ENCODE results near the gene DRAM2. TPM values are rescaled to one million over a fixed set of nuclear protein-coding genes. Genes with fewer than 3 reads are reported as not detected.

Gene DRAM2
- total RNA-seq, 1 experiment from 2014 or later: 34.4 TPM

- H4K5ac ChIP-seq (ENCODE audit: insufficient read length, low read depth, low read length): no peak overlapping the region
- H3K4me2 ChIP-seq (ENCODE audit: insufficient read depth, insufficient read length, low read length): no peak overlapping the region
- no peak overlapping the region for H2BK120ac ChIP-seq (ENCODE audit: low read depth, low read length, poor library complexity, severe bottlenecking)
- no peak overlapping the region for H2AFZ ChIP-seq (ENCODE audit: low read length)
- H3K9me3 ChIP-seq (ENCODE audit: control insufficient read depth, low read depth, low read length): peaks cover 8% of the 10 kb centered on the region
- Mint-ChIP-seq H3K27ac (no peak overlapping the region), H3K4me1 (peaks cover 0 to 5% of the 10 kb centered on the region in 2 experiments; a peak in 2 of 4 replicates), H3K36me3 (ENCODE audit: insufficient read depth in 1 of 3, low read depth in 3 of 3) (peaks cover 4 to 10% (median 8%) of the 10 kb centered on the region in 3 experiments; a peak in 6 of 7 replicates), H3K9me3 (peaks cover 86 to 91% of the 10 kb centered on the region in 2 experiments), H3K4me3 (no peak overlapping the region), H3K27me3 (ENCODE audit: low read depth) (peaks cover 1% of the 10 kb centered on the region; the same call in 1 of the 2 replicates)
- H2BK20ac ChIP-seq (ENCODE audit: low read depth, low read length, poor library complexity, severe bottlenecking): no peak overlapping the region
- no peak overlapping the region for H3T11ph ChIP-seq (ENCODE audit: low read length)
- no peak overlapping the region for H3K56ac ChIP-seq (ENCODE audit: insufficient read length, low read depth, low read length)
- no peak overlapping the region for H3K9ac ChIP-seq (ENCODE audit: extremely low read depth, insufficient read length, low read length)
- H3K18ac ChIP-seq (ENCODE audit: insufficient read length, low read depth, low read length): no peak overlapping the region
- H3K79me2 ChIP-seq (ENCODE audit: insufficient read depth, low read length): no peaks in the 10 kb centered on the region
- H2AK5ac ChIP-seq (ENCODE audit: insufficient read length, low read length): no peak overlapping the region
- no peak overlapping the region for H3K27ac ChIP-seq (ENCODE audit: insufficient read length, low read depth, low read length)
- H4K8ac ChIP-seq (replicated peaks; ENCODE audit: insufficient read length, low read depth, low read length): no peak overlapping the region
- no peak overlapping the region for H3K14ac ChIP-seq (ENCODE audit: insufficient read depth, low read length)
- H3K23me2 ChIP-seq (ENCODE audit: insufficient read length, low read depth, low read length, poor library complexity, severe bottlenecking): no peaks in the 10 kb centered on the region
- no peak overlapping the region for H2BK12ac ChIP-seq (ENCODE audit: insufficient read length, low read depth, low read length)
- no peaks in the 10 kb centered on the region for H3K27me3 ChIP-seq (ENCODE audit: insufficient read depth, low read length)
- no peak overlapping the region for H2BK5ac ChIP-seq (ENCODE audit: insufficient read length, low read length)
- H3K23ac ChIP-seq (ENCODE audit: insufficient read length, low read depth, low read length): no peak overlapping the region
- no peak overlapping the region for H4K91ac ChIP-seq (ENCODE audit: insufficient read length, low read depth, low read length)
- no peak overlapping the region for H2BK15ac ChIP-seq (ENCODE audit: low read depth, low read length)
- no peaks in the 10 kb centered on the region for H3K79me1 ChIP-seq (ENCODE audit: insufficient read depth, low read depth, low read length, poor library complexity, severe bottlenecking)
- no peak for TF ChIP-seq CTCF (conservative IDR thresholded peaks at IDR 0.05)
- H3K4me1 ChIP-seq (ENCODE audit: insufficient read depth, low read length): no peaks in the 10 kb centered on the region
- no peaks in the 10 kb centered on the region for H4K20me1 ChIP-seq (ENCODE audit: control insufficient read depth, insufficient read depth, insufficient read length)
- DNase-seq: no peak
- H3K4ac ChIP-seq (ENCODE audit: low read depth, low read length): no peak overlapping the region
Observed at GRCh38 chr1:111085676-111086075, 54.2 kb downstream of the DRAM2 start.

All from H9 (cell line).